ENCODE measurements around the gene ZNF667. TPM values are rescaled to one million over a fixed set of nuclear protein-coding genes. Genes with fewer than 3 reads are reported as not detected.
A peak's percentile ranks its signal among the peaks of the same experiment; 100 is the strongest.

The ZNF667 gene
- total RNA-seq (2014; rRNA removed; shearing (Covaris generic)), result not detected in 2 replicates

GRCh38 chr19:56476651-56477428 lies at the start of gene ZNF667:
Gene ZNF667 (minus strand): TSS chr19:56477345. CDS start chr19:56462370, 14,975 bp downstream.
- Histone ChIP-seq H3K36me3 (no peaks in the 10 kb centered on the region), H3K27ac (no peak within 1 kb of the TSS), H3K4me3 (no peak within 1 kb of the TSS), H3K9me3 (replicated peaks) (peaks cover 31% of the 10 kb centered on the region), H3K27me3 (replicated peaks) (no peaks in the 10 kb centered on the region), H3K4me1 (replicated peaks) (no peaks in the 10 kb centered on the region)
- no peak for DNase-seq (ENCODE audit: low read depth in 1 of 2, low spot score in 2 of 2)

GRCh38 chr19:56525214-56525860 lies 48.2 kb upstream of the ZNF667 start:
- H3K27ac ChIP-seq, result no peak overlapping the region
- H3K4me1 ChIP-seq (replicated peaks), result no peaks in the 10 kb centered on the region
- no peak for DNase-seq (ENCODE audit: low read depth in 1 of 2, low spot score in 2 of 2)
- H3K27me3 ChIP-seq (replicated peaks), result no peaks in the 10 kb centered on the region
- no peaks in the 10 kb centered on the region for H3K36me3 ChIP-seq
- no peak overlapping the region for H3K4me3 ChIP-seq
- peaks cover 32% of the 10 kb centered on the region; the same call in 1 of the 2 replicates for H3K9me3 ChIP-seq (replicated peaks)

- no peak for DNase-seq (ENCODE audit: low read depth in 1 of 2, low spot score in 2 of 2)
- Histone ChIP-seq H3K4me3 (no peak overlapping the region), H3K27ac (no peak overlapping the region)
These were observed 31.2 kb upstream of the ZNF667 start for GRCh38 chr19:56508290-56508778.

GRCh38 chr19:56507446-56508289 lies 30.5 kb upstream of the ZNF667 start, which contains the start of gene ZNF471:
Gene ZNF471 (plus strand): TSS chr19:56507855. CDS start chr19:56511572, 3,717 bp downstream.
- Histone ChIP-seq H3K27ac (no peak within 1 kb of the TSS), H3K4me3 (no peak within 1 kb of the TSS), H3K9me3 (replicated peaks) (peaks cover 15% of the 10 kb centered on the region), H3K4me1 (replicated peaks) (no peaks in the 10 kb centered on the region), H3K27me3 (replicated peaks) (no peaks in the 10 kb centered on the region), H3K36me3 (no peaks in the 10 kb centered on the region)
- DNase-seq (ENCODE audit: low read depth in 1 of 2, low spot score in 2 of 2), result peak; percentile 2 to 44

More at GRCh38 chr19:56508290-56508778, 31.2 kb upstream of the ZNF667 start:
- H3K9me3 ChIP-seq (replicated peaks), result peaks cover 10% of the 10 kb centered on the region; the same call in 1 of the 2 replicates
- no peaks in the 10 kb centered on the region for H3K4me1 ChIP-seq (replicated peaks)
- H3K27me3 ChIP-seq (replicated peaks), result no peaks in the 10 kb centered on the region
- H3K36me3 ChIP-seq, result no peaks in the 10 kb centered on the region

GRCh38 chr19:56504581-56504980 lies 27.4 kb upstream of the ZNF667 start:
- no peak for DNase-seq (ENCODE audit: low read depth in 1 of 2, low spot score in 2 of 2)
- Histone ChIP-seq H3K4me1 (replicated peaks) (no peaks in the 10 kb centered on the region), H3K27ac (no peak overlapping the region), H3K36me3 (no peaks in the 10 kb centered on the region), H3K27me3 (replicated peaks) (no peaks in the 10 kb centered on the region), H3K9me3 (replicated peaks) (peaks cover 29% of the 10 kb centered on the region), H3K4me3 (no peak overlapping the region)

- no peaks in the 10 kb centered on the region for H3K27me3 ChIP-seq (replicated peaks)
- no peaks in the 10 kb centered on the region for H3K36me3 ChIP-seq
- DNase-seq (ENCODE audit: low read depth in 1 of 2, low spot score in 2 of 2), result no peak
- H3K9me3 ChIP-seq (replicated peaks), result peaks cover 18% of the 10 kb centered on the region
- no peak overlapping the region for H3K27ac ChIP-seq
- no peak overlapping the region for H3K4me3 ChIP-seq
- H3K4me1 ChIP-seq (replicated peaks), result no peaks in the 10 kb centered on the region
These were observed 14.3 kb upstream of the ZNF667 start for GRCh38 chr19:56491399-56491798.

- Histone ChIP-seq H3K27me3 (replicated peaks) (no peaks in the 10 kb centered on the region), H3K4me3 (no peak overlapping the region), H3K4me1 (replicated peaks) (no peaks in the 10 kb centered on the region), H3K9me3 (replicated peaks) (peaks cover 28% of the 10 kb centered on the region), H3K36me3 (no peaks in the 10 kb centered on the region), H3K27ac (no peak overlapping the region)
- DNase-seq (ENCODE audit: low read depth in 1 of 2, low spot score in 2 of 2), result no peak
These were observed 539 bp upstream of the ZNF667 start for GRCh38 chr19:56477429-56478338.

- Histone ChIP-seq H3K27ac (no peak overlapping the region), H3K36me3 (no peaks in the 10 kb centered on the region), H3K9me3 (replicated peaks) (peaks cover 29% of the 10 kb centered on the region), H3K4me3 (no peak overlapping the region), H3K4me1 (replicated peaks) (no peaks in the 10 kb centered on the region), H3K27me3 (replicated peaks) (no peaks in the 10 kb centered on the region)
- no peak for DNase-seq (ENCODE audit: low read depth in 1 of 2, low spot score in 2 of 2)
These were observed 1.1 kb downstream of the ZNF667 start for GRCh38 chr19:56476093-56476492.

GRCh38 chr19:56474308-56474707 lies 2.8 kb downstream of the ZNF667 start:
- no peak overlapping the region for H3K27ac ChIP-seq
- H3K9me3 ChIP-seq (replicated peaks), result peaks cover 32% of the 10 kb centered on the region
- H3K4me1 ChIP-seq (replicated peaks), result no peaks in the 10 kb centered on the region
- no peaks in the 10 kb centered on the region for H3K36me3 ChIP-seq
- DNase-seq (ENCODE audit: low read depth in 1 of 2, low spot score in 2 of 2), result no peak
- no peak overlapping the region for H3K4me3 ChIP-seq
- H3K27me3 ChIP-seq (replicated peaks), result no peaks in the 10 kb centered on the region

GRCh38 chr19:56441206-56441792 lies 35.8 kb downstream of the ZNF667 start:
- H3K4me3 ChIP-seq, result no peak overlapping the region
- no peak for DNase-seq (ENCODE audit: low read depth in 1 of 2, low spot score in 2 of 2)
- H3K27ac ChIP-seq, result no peak overlapping the region
- H3K27me3 ChIP-seq (replicated peaks), result no peaks in the 10 kb centered on the region
- no peaks in the 10 kb centered on the region for H3K4me1 ChIP-seq (replicated peaks)
- H3K36me3 ChIP-seq, result no peaks in the 10 kb centered on the region
- peaks cover 24% of the 10 kb centered on the region for H3K9me3 ChIP-seq (replicated peaks)

- H3K36me3 ChIP-seq, result peaks cover 9% of the 10 kb centered on the region
- peak in 1 of 2 experiments; percentile 1 for DNase-seq (ENCODE audit: low read depth in 1 of 2, low spot score in 2 of 2)
- no peaks in the 10 kb centered on the region for H3K27me3 ChIP-seq (replicated peaks)
- H3K4me3 ChIP-seq, result no peak overlapping the region
- H3K27ac ChIP-seq, result no peak overlapping the region
- H3K4me1 ChIP-seq (replicated peaks), result no peaks in the 10 kb centered on the region
- peaks cover 28% of the 10 kb centered on the region for H3K9me3 ChIP-seq (replicated peaks)
These were observed 53.2 kb downstream of the ZNF667 start for GRCh38 chr19:56423985-56424353.

- Histone ChIP-seq H3K36me3 (peaks cover 9% of the 10 kb centered on the region), H3K27ac (no peak overlapping the region), H3K4me1 (replicated peaks) (no peaks in the 10 kb centered on the region), H3K27me3 (replicated peaks) (no peaks in the 10 kb centered on the region), H3K4me3 (no peak overlapping the region), H3K9me3 (replicated peaks) (peaks cover 29% of the 10 kb centered on the region)
- DNase-seq (ENCODE audit: low read depth in 1 of 2, low spot score in 2 of 2), result peak in 1 of 2 experiments; percentile 0
These were observed 53.7 kb downstream of the ZNF667 start for GRCh38 chr19:56423276-56423984.
